ENCODE data around the gene GRIK1. TPM values are rescaled to one million over a fixed set of nuclear protein-coding genes. Genes with fewer than 3 reads are reported as not detected.
"Not testable (repeated sequence)": the region's sequence is repeated elsewhere in the genome, so short reads cannot be mapped to it uniquely, and the experiment has no call there.

GRIK1 gene
- total RNA-seq, result 0.31 TPM

DNA sequence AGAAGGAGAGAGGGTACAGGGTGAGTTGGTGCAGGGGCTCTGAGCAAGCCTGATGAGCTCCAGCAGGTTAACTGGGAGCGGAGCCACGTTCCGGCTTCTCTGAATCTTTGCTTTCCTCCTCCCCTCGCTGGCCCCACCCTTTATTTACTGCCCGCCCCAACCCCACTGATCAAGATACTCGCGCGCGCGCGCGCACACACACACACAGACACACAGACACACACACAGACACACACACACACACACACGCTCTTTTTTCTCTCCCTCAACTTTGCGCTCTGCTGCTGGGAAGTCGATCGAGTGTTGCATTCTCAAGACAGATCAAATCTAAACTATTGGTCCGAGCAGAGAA is at the start of gene GRIK1:
TSS of gene GRIK1 (minus strand) at position 73 of the 352 bp plus-strand sequence.
- DNase-seq, result no peak

DNA sequence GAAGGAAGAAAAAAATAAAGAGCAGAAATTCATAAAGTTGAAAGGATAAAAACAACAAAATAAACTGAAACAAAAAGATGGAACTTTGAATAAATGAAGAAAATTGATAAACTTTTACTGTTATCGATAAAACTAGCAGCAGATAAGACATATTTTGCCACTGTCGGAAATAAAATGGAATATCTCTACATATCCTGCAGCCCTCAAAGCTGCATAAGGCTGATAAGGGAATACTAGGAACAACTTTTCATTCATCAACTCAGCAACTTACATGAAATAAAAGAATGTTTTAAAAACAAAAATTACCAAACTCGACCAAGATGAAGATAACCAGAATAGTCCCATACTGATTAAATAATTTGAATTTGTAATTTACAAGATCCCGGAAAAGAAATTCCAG is 48.0 kb upstream of the GRIK1 start:
- no peak for DNase-seq

DNA sequence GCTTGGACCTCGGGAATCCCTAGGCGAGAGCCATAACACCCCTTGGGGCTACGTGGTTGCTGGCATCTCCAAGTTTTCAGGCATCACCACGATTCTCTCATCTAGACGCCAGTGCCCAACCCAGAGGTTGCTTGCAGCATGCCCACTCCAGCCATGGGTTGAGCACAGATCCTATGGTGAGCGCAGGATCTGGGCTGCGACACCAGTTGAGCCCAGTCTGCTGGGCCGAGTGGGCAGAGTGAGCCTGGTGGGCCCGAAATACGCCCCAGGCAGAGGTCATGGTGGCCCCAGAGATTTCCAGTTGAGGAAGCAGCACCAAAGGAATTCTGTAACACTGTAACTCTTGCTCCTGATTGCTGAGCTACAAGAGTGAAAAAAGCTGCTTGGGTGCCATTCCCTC is 46.1 kb upstream of the GRIK1 start:
- no peak for DNase-seq

DNA sequence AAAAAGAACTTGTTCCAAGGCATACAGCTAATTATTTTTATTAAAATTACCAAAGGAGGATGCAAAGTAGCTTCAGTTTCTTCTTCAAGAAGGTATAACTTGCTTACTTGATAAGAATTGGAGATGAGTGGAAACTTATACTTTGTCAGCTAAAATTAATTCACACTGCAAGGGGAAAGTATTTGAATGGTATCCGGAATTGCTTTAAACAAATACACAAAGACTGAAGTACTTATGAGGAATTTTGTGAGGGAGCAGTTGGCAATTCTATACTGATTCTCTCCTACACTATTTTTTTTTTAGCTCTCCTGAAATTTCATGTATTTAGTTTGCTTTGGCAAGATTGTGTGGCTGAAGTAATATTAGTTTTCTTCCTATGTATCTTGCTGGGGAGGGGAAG is 39.2 kb upstream of the GRIK1 start:
- DNase-seq, result no peak

DNA sequence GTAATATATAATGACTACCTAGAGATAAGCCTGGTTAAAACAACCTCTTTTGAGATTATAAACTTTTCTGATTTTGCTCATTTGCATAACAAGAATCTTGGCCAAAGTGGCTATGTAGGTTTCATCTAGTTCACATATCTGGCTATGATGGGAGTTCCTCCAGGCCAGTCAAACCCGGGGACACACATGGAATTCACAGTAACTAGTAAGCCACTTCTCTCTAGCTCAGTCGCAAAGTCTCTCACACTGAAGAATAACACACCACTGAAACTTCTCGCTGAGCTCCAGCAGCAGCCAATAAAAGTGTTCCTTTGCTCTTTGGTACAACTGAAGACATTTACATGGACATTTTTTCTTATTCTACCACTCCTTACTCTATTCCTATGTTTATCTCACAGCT is 36.0 kb upstream of the GRIK1 start:
- no peak for DNase-seq

DNA sequence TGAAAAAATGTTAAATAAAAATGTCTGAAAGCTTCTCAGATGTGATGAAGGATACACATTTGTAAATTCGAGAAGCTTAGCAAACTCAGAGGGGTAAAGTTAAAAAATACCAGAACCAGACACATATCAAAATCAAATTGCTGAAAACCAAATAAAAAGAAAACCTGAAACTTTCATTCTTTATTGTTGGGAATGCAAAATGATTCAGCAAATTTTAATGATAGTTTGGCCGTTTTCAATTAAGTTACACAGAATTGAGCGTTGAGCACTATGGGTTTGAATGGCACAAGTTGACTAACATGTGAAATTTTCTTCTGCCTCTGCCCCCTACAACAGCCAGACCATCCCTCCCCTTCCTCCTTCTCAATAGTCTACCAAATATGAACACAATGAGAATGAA is 33.5 kb upstream of the GRIK1 start:
- DNase-seq, result no peak

DNA sequence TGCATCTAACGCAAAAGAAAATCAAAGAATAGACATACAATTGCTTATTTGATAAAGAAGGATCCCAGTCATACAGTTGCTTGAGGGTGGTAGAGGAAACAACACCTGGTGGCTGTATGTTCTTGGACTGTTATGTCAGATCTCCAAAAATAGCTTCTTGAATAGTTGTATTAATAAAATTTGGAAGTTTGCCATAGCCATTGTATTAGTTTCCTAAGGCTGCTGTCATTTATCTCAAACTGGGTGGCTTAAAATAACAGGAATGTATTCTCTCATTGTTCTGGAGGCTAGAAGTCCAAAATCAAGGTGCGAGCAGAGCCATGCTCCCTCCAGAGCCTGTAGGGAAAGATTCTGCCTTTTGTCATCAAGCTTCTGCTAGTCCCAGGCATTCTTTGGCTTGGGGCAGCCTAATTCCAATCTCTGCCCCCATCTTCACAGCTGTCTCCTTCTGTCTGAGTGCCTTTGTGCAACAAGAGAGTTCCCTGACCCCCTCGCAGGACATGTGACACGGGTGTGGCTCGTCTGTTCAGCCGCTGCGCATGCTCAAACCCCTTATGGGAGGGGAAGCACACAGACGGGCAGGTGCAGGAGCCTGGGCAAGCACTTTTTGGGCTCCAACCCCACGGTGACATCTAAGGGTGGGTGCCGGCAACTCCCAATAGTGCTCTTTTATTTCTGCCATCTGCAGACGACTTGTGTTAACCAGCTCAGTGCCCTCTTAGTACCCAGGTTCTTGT is 21.7 kb upstream of the GRIK1 start:
- peak; percentile 34 for DNase-seq

DNA sequence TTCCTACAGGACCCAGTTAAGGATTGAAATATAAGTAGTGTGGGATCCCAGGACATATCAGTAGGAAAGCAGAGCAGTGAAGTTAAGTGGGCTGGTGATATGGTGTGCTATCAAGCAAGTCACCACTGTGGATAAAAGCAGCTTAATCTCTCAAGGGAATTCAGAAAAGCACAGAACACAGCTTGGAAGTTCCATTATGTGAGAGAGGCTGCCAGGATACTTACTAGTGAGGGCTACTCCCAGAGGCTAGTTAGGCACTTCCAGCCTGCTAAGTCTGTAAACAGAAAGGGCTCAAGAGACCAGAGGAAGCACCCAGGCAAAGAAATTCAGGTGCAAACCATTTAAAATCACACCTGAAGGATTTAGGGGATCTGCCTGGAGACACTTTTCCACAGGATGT is 18.8 kb upstream of the GRIK1 start:
- DNase-seq, result no peak

DNA sequence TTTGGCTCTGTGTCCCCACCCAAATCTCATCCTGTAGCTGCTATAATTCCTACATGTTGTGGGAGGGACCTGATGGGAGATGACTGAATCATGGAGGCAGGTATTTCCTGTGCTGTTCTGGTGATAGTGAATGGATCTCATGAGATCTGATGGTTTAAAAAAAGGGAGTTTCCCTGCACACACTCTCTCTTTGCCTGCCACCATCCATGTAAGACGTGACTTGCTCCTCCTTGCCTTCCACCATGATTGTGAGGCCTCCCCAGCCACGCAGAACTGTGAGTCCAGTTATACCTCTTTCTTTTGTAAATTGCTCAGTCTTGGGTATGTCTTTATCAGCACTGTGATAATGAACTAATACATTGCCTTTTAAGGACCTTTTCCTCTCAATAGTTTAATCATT is 18.2 kb upstream of the GRIK1 start:
- DNase-seq, result not testable (repeated sequence)

DNA sequence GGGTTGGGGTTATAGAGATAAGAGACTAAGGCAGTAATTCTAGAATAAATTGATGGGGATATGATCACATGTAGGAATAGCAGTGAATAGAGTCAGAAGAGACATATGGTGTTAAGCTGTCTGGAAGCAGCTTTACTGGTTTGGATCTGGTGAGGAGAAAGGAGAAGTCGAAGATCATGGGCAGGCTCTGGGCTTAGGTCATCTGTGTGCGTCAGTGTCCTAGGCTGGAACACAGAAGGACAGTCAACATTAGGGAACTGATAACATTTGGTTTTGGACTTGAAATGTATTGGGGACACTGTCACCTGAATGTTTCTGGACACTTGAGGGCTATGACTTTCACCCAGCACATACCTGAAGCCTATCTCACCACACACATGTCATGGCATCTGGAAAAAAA is 13.9 kb upstream of the GRIK1 start:
- DNase-seq, result no peak

DNA sequence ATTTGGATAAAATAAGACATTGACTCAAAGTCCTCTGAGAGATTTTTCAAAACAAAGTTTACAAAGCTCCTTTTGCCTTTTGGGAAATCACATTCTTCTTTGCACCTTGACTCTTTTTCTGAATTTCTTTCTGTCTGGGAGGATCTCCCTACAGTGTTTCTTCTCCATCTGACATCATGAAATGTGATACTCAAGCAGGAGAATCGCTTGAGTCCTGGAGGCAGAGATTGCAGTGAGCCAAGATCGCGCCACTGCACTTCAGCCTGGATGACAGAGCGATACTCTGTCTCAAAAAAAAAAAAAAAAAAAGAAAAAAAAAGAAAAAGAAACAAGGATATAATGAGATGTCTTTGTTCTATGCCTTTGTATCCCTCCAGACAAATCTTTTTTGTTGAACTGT is 13.3 kb upstream of the GRIK1 start:
- peak; percentile 11 for DNase-seq

DNA sequence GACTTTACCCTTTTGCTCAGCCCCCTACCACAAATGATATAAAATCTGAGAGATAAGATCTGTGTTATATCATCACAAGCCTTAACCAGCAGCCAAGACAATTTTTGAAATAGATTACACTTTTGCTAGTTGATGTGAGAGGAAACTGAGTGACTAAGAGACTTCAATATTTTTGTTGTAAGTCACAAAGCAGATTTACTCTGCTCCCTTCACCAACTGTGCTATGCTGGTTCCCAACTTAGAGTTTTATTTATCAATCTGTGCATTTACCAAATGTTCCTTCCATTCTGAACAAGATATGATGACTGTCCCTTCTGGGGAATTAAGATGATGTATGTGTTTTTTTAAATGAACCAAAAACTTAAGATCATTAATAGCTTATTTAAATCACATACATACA is 12.1 kb upstream of the GRIK1 start:
- DNase-seq, result no peak

DNA sequence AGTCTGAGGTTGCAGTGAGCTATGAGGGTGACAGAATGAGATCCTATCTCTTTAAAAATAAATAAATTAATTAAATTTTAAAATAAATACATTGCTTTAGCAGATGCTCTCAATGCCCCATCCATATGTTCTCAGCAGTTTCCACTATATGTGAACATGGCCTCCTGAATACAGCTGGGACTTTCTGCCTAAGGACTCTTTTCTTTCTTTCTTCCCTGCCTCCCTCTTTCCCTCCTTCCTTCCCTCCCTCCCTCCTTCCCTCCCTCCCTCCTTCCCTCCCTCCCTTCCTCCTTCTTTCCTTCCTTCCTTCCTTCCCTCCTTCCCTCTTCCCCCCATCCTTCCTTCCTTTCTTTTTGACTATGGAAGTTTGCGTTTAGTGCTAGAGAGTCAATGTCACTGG is 10.2 kb upstream of the GRIK1 start:
- DNase-seq, result no peak

DNA sequence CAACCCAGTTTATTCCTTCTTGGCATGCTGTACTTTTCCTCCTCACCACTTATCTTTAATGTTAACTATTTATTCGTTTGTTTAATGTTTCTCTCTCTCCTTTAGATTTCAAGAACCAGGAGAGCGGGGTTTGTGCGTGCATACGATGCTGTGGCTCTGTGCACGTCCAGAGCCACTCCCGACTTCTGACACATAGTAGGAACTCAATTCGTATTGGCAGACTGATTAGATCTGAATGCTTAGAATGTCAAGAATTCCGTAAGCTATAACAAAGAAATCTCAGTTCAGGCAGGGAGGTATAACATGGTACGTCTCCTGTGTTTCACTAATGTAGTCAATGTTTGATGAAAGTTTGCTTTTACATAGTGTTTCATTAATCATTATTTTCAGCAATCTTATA is 7.3 kb upstream of the GRIK1 start:
- no peak for DNase-seq

DNA sequence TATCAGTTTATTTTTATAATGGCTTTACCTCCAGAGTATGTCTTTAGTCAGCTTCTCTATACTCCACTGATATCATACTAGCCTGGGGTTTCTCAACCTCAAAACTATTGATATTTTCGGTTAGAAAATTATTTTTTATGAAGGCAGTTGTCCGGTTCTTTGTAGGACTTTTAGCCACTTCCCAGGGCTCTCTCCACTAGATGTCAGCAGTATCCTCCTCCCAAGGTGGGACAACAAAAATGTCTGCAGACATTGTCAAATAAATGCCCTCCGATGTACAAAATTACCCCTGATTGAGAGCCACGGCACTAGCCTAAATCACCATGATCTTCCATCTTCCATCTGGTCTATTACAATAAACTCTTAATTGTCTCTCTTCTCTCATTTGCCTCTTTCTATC is 4.1 kb upstream of the GRIK1 start:
- no peak for DNase-seq

DNA sequence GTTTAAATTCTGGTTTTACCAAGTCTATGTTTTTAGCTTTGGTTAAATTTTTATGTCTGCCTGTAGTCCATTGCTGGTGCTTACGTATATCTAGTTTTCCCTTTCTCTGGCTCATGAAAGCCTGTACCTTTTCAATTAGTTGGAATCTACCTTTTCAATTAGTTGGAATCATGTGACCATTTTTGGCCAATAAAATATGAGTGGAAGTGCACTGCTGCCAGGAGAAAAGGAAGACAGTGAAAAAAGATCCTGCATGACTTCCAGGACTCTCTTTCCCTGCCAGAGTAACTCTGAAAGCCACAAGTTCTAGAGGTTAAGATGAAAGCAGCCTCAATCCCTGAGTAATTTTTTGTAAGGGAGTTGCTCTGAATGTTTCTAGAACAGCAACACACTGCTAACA is 2.2 kb upstream of the GRIK1 start:
- no peak for DNase-seq

DNA sequence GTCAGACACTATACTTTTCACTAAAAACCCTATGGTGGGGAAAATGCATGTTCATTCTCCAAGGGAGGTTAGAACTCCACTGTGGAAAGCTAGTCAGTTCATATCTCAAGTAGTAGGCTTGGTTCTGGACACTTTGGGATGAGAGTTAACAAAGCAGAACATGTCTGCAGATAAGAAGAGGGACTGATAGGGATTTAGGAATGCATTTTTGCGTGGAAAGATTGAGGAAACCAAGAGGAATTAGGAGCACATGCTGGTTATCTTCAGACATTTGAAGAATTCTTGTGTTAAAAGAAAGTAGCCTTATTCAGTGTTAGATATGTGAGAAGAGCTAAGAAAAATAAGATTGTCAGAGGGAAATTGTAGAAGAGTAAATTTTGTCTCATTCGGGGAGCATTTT is 1.2 kb upstream of the GRIK1 start:
- no peak for DNase-seq

DNA sequence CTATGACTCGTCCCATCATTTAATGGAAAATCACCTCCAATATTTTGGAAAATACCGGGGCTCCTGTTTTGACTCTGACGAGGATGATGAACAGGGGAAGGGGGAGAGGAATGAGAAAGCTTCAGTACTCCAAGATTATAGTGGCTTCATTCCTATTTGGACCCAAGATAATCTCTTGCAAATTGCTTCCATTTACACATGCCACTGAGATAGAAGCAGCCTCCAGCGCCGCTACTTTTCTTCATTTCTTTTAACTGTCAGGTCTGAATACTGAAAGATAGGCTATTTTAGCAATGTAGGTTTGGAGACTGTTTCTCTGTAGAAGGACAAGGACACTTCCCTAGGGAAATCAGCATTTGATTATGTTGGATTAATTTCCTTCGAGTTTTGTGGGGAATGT is 565 bp upstream of the GRIK1 start:
- no peak for DNase-seq

DNA sequence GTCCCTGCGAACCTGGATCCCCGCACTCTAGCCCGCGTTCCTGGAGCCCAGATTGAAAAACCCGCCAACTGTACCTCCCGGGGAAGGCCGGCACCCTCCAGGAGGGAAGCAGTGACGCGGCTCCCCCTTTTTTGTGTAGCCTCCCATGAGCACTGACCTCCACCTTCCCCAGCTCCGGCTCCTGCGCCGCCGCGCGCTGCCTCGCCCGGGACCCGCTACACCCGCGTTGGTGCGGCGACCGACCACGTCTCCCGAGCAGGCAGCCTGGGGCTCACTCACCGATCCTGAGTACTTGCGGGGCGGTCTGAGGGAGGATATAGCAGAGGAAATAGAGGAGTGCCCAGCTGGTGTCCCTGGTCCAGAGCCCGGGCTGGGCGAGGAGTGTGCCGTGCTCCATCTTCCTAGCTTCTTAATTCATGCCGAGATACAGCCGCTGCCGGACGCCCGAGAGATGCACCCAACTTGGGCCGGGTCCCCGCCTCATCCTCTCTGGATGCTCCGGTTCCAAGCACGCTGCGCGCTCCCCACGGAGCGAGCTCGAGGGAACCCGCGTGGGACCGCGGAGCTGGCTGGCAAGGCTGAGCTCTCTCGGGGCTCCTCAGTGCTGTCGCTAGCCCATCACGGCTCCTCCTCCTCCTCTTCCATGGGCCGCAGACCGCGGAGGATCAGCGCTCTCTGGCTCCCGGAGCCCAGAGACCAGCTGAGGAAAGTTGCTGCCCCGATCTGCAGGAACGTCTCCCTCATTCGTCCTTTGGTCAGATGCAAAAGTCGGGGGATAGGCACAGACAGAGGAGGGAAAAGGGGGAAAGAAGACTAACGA is 482 bp downstream of the GRIK1 start:
- peak; percentile 31 for DNase-seq

DNA sequence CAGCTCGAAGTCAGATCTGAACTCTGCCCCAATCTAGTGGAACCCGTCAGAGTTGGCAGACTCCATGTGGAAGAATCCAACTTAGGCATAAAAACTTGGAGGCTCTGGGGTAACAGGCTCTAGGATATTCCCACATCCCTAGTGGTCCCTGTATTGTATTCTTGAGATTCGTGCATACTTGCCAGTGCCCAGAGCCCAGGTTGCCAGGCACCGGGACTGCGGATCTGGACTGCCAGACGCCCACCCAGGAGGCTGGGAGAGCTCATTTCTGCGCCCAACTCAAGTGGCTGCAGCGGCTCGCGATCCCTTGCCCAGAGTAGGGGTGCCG is 1.1 kb downstream of the GRIK1 start:
- no peak for DNase-seq

DNA sequence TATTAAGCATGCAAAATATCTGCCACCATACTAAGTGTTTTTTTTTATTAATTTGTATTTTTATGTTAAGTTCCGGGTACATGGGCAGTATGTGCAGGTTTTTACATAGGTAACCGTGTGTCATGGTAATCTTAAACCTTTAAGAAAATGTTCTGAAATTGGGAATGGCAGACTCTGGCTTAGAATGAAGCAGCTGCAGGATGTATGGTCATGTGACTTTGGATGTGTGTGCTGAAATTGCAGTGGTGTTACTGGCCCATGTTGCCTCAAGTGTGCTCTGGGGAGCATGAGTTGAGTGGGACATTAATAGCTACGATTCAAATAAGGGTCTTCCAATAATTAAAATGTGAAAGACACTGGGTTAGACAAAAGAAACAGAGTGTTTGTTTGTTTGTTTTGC is 6.7 kb downstream of the GRIK1 start:
- no peak for DNase-seq

DNA sequence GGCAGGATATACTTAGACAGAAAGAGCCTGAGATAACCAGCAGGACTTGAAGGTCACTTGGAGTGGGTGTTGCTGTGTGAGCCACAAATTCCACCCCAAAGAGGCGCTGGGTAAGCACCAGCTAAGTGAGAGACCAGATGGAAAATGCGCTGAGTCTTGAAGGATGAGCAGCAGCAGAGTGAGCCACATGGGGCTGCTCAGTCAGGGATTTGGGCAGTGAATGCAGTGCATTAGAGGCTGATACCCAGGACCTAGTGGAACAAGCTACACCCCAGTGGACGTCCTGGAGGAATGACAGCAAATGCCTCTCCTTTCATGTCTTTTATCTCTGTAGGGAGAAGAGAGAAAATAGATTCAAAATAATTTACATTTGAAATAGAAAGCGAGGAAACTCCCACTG is 11.3 kb downstream of the GRIK1 start:
- no peak for DNase-seq

DNA sequence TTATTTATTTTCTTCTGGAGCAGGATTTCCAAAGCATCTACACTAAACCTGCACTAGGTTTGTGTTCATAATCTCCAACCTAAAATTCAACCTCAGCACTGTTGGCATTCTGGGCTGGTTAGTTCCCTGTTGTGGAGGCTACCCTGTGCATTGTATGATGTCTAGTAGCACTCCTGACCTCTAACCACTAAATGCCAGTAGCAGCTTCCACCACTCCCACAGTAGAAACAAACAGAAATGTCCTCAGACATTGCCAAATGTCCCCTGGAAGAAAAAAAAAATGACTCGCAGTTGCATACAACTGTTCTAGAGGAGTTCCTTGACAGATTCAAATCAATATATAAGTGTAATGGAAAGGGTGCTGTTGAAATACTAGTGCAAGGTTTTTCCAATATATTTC is 18.9 kb downstream of the GRIK1 start:
- DNase-seq, result no peak

DNA sequence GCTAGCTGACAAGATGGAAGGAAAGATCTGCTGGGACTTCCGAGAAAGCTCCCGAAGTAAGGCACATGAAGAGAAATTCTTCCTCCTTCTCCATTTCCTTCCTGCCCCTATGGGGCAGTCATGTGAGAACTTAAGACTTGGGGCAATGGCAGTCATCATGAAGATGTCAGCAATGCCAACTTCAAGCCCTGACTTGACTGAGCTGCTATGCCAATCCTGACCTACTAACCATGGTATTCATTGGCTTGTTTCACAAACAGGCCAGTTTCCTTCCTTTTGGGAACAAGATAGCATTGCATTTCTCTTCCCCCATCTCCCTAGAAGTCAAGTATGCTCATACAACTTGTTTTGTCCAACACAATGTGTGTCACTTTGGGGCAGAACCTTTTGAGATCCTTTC is 25.5 kb downstream of the GRIK1 start:
- DNase-seq, result no peak

Data from tongue (tissue), 2 donors.